HUES6 (cell line): ENCODE results near the gene TMOD3.

Source experiments
- H3K27ac ChIP-seq: 2 replicates; pipeline ENCODE4 v1.7.0; 2013; ENCODE audit warnings: low read depth, mild to moderate bottlenecking, low read length, inconsistent platforms
- H3K27me3 ChIP-seq: 2 replicates; pipeline ENCODE4 v1.6.1; 2013; ENCODE audit warnings: low read length; ENCODE audit not compliant: control insufficient read depth, insufficient read depth
- H3K36me3 ChIP-seq: 2 replicates; pipeline ENCODE4 v1.6.1; 2013; ENCODE audit warnings: low read length; ENCODE audit not compliant: control insufficient read depth, insufficient read depth
- H3K4me1 ChIP-seq: 2 replicates; pipeline ENCODE4 v1.6.1; 2013; ENCODE audit warnings: low read length; ENCODE audit not compliant: control insufficient read depth, insufficient read depth
- H3K4me3 ChIP-seq: 2 replicates; pipeline ENCODE4 v1.5.1; 2013; ENCODE audit warnings: low read depth, low read length
- H3K9ac ChIP-seq: one replicate; pipeline ENCODE4 v1.6.1; 2013; ENCODE audit warnings: mild to moderate bottlenecking, low read length
- H3K9me3 ChIP-seq: 2 replicates; pipeline ENCODE4 v1.6.1; 2013; ENCODE audit warnings: low read depth, low read length; ENCODE audit not compliant: control insufficient read depth, insufficient read depth

TMOD3 gene

DNA sequence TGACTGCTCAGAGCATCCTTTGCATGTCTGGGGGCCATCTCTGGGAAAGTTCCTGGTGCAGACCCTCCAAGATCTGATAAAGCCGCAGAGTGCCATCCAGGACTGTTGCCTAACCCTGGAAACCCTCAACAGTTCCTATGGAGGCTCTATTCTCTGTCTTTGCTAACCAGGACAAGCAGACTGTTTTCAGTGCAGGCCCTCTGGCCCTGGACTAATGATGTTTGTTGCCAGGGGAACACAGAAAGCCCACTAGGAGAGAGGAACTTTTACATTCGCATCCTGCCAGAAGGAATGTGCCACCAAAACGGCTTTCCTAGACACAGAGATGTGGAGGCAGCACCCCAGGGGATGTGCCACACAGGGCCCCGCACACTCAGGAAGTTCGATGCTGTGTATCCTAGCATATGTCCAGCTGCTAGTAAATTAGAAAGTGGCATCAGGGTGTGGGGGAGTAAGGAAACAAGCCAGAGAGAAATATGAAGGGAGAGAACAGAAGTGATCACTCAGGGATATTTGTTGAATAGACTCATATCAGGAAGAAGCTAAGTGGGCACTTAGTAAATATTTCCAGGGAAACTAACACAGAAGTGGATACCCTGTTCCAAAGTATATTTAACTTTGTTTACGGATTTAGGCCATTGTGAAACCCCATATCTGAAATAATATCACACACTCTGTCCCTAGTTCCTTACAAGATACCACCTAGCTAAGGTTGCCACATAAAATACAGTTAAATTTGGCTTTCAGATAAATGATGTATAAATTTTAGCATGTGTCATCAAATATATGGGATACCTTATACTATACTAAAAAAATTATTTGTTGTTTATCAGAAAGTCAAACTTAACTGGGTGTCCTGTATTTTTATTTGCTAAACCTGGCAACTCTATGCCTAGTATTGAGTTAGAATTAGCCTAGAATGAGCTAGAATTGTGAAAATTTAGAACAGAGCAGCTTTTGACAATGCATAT lies 29.9 kb upstream of the TMOD3 start:
- no peak overlapping the region for H3K27ac ChIP-seq
- no peaks in the 10 kb centered on the region for H3K9me3 ChIP-seq
- no peak overlapping the region for H3K9ac ChIP-seq
- no peaks in the 10 kb centered on the region for H3K36me3 ChIP-seq
- H3K27me3 ChIP-seq = no peaks in the 10 kb centered on the region
- H3K4me3 ChIP-seq = no peak overlapping the region
- no peaks in the 10 kb centered on the region for H3K4me1 ChIP-seq

- Histone ChIP-seq H3K9ac (no peak overlapping the region), H3K4me3 (no peak overlapping the region), H3K36me3 (no peaks in the 10 kb centered on the region), H3K4me1 (no peaks in the 10 kb centered on the region), H3K9me3 (no peaks in the 10 kb centered on the region), H3K27ac (no peak overlapping the region), H3K27me3 (no peaks in the 10 kb centered on the region)
Measured at GRCh38 chr15:51801391-51801835, 28.0 kb upstream of the TMOD3 start.

- Histone ChIP-seq H3K9me3 (no peaks in the 10 kb centered on the region), H3K4me3 (no peak overlapping the region), H3K9ac (no peak overlapping the region), H3K27ac (no peak overlapping the region), H3K36me3 (no peaks in the 10 kb centered on the region), H3K27me3 (no peaks in the 10 kb centered on the region), H3K4me1 (no peaks in the 10 kb centered on the region)
Measured at GRCh38 chr15:51802593-51802992, 26.9 kb upstream of the TMOD3 start.

- H3K4me3 ChIP-seq = no peak overlapping the region
- H3K4me1 ChIP-seq = no peaks in the 10 kb centered on the region
- H3K27me3 ChIP-seq = no peaks in the 10 kb centered on the region
- no peaks in the 10 kb centered on the region for H3K36me3 ChIP-seq
- no peak overlapping the region for H3K27ac ChIP-seq
- H3K9ac ChIP-seq = no peak overlapping the region
- no peaks in the 10 kb centered on the region for H3K9me3 ChIP-seq
Measured at GRCh38 chr15:51803965-51804364, 25.5 kb upstream of the TMOD3 start.

DNA sequence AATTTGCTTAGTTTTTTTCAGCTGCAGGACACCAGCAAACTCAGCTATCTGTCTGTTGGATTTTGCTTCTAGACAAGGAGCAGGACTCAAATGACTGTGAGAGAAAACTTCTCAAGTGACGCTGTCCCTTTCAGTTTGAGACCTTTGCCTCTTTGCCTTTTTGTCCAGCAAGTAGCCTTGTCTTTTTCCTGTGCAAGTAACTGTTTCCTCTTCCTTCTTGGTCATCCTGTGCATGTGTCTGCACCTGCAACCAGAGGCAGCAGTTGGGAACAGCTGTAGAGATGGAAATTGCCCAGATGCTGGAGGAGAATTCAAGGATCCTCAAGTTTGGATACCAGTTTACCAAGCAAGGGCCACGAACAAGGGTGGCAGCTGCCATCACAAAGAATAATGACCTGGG lies 23.3 kb upstream of the TMOD3 start:
- Histone ChIP-seq H3K27me3 (no peaks in the 10 kb centered on the region), H3K9ac (no peak overlapping the region), H3K4me1 (no peaks in the 10 kb centered on the region), H3K27ac (no peak overlapping the region), H3K36me3 (no peaks in the 10 kb centered on the region), H3K9me3 (no peaks in the 10 kb centered on the region), H3K4me3 (no peak overlapping the region)

GRCh38 chr15:51809457-51809856 lies 20.0 kb upstream of the TMOD3 start:
- no peaks in the 10 kb centered on the region for H3K27me3 ChIP-seq
- no peak overlapping the region for H3K9ac ChIP-seq
- H3K36me3 ChIP-seq = no peaks in the 10 kb centered on the region
- no peak overlapping the region for H3K4me3 ChIP-seq
- H3K27ac ChIP-seq = no peak overlapping the region
- no peaks in the 10 kb centered on the region for H3K4me1 ChIP-seq
- H3K9me3 ChIP-seq = no peaks in the 10 kb centered on the region

DNA sequence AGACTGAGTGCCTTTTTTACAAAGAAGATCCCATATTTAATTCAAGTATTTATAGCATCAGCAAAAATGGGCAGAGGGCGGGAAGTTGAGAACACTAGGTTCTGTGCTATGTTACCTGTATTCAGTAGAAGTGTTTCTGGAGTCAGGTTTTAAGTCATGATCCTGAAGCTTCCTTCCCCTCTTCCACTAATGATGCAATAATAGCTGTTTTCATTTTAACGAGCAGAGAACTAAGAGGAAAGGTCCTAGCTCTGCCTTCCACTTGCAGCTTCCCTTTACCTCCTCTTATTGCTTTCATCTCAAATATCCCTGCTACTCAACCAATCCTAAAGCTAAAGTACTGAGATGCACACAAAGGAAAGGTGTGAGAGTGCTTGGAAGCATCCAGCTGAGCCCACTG lies 16.9 kb upstream of the TMOD3 start:
- no peak overlapping the region for H3K9ac ChIP-seq
- H3K36me3 ChIP-seq = no peaks in the 10 kb centered on the region
- no peaks in the 10 kb centered on the region for H3K27me3 ChIP-seq
- no peak overlapping the region for H3K4me3 ChIP-seq
- H3K4me1 ChIP-seq = no peaks in the 10 kb centered on the region
- no peak overlapping the region for H3K27ac ChIP-seq
- no peaks in the 10 kb centered on the region for H3K9me3 ChIP-seq

- no peaks in the 10 kb centered on the region for H3K27me3 ChIP-seq
- H3K4me1 ChIP-seq = peaks cover 4% of the 10 kb centered on the region; the same call in 1 of the 2 replicates
- H3K9ac ChIP-seq = no peak overlapping the region
- no peak overlapping the region for H3K4me3 ChIP-seq
- no peaks in the 10 kb centered on the region for H3K9me3 ChIP-seq
- H3K36me3 ChIP-seq = no peaks in the 10 kb centered on the region
- H3K27ac ChIP-seq = no peak overlapping the region
Measured at GRCh38 chr15:51814606-51815005, 14.8 kb upstream of the TMOD3 start.

DNA sequence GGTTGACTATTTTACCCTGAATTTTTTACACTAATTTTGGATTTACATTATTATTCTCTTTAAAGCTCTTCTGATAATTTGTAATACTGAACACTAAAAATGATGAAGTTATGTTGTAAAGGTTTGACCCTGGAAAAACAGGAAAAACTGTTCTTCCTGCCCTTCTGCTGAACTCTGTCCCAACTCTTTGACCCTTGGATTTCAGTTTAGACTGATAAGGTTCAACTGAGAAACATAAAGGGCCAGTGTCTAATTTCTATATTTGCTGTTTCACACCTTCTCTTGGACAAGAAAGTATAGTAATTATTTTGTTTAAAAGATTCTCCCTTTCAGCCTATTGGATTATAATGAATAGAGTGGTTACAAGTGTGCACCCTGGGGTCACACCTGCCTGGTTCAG lies 12.8 kb upstream of the TMOD3 start:
- Histone ChIP-seq H3K9me3 (peaks cover 7% of the 10 kb centered on the region), H3K4me1 (peaks cover 4% of the 10 kb centered on the region; the same call in 1 of the 2 replicates), H3K27ac (no peak overlapping the region), H3K4me3 (no peak overlapping the region), H3K36me3 (no peaks in the 10 kb centered on the region), H3K27me3 (no peaks in the 10 kb centered on the region), H3K9ac (no peak overlapping the region)

DNA sequence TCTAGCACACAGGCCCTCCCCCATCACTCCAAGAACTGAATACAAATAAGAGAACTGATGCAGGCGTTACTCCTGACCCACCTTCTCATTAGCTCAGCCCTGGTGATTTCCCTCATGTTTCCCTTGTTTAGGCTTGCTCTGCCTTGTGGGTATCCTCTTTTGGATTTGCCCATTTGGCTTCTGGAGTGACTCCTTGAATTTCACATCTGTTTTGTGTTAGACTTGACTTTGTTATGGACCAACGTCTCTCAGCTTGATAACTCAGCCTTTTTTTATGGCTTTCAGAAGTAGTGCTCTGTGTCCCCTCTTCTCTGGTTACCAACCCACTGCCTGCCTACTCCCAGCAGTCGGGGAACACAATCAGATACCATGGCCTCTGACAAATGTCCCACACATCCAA lies 11.3 kb upstream of the TMOD3 start:
- peaks cover 8% of the 10 kb centered on the region for H3K9me3 ChIP-seq
- H3K27me3 ChIP-seq = no peaks in the 10 kb centered on the region
- H3K4me1 ChIP-seq = peaks cover 4% of the 10 kb centered on the region; the same call in 1 of the 2 replicates
- no peak overlapping the region for H3K4me3 ChIP-seq
- H3K27ac ChIP-seq = no peak overlapping the region
- no peaks in the 10 kb centered on the region for H3K36me3 ChIP-seq
- no peak overlapping the region for H3K9ac ChIP-seq

DNA sequence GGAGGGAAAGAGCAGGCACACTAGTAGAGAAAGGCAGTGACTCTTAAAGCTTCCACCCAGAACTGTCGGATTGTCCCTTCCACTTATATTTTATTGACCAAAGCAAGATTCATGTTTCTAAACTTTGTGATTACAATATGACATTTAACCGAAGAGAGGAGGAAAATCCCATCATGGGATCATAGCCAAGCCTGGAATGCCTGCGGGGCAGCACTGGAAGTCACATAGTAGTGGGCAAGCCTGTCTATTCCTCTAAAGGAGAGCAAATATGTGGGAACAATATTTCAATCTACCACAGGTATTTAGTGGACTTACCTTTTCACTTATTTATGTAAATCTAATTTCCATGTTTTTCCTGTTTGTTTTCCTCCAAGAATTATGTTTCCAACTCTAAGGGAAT lies 3.8 kb upstream of the TMOD3 start:
- 0 out of 2 replicates have a peak, but pooled peaks cover 4% of the 10 kb centered on the region for H3K4me1 ChIP-seq
- H3K27me3 ChIP-seq = no peaks in the 10 kb centered on the region
- H3K9ac ChIP-seq = no peak overlapping the region
- no peak overlapping the region for H3K27ac ChIP-seq
- peaks cover 8% of the 10 kb centered on the region for H3K9me3 ChIP-seq
- H3K36me3 ChIP-seq = no peaks in the 10 kb centered on the region
- H3K4me3 ChIP-seq = no peak overlapping the region
